ENCODE data around the gene SEZ6L. TPM values are rescaled to one million over a fixed set of nuclear protein-coding genes. Genes with fewer than 3 reads are reported as not detected.
A peak's percentile ranks its signal among the peaks of the same experiment; 100 is the strongest.

The SEZ6L gene
- total and polyA plus RNA-seq, 12 donors: 0.17 to 16.3 (median 3.9) TPM; not detected in 1

- intact Hi-C loops (cut with DNase I): no loop called here
- no peaks in the 10 kb centered on the region for H3K27me3 ChIP-seq
- DNase-seq: no peak
- H3K36me3 ChIP-seq (replicated peaks in 1 of 2): no peaks in the 10 kb centered on the region
- no peaks in the 10 kb centered on the region for H3K9me3 ChIP-seq (replicated peaks in 1 of 3)
- TF ChIP-seq POLR2A (IDR thresholded peaks at IDR 0.05): no peak
- no peak for TF ChIP-seq CTCF (IDR thresholded peaks at IDR 0.05)
- no peaks in the 10 kb centered on the region for H3K4me1 ChIP-seq (replicated peaks in 1 of 2)
- no peak overlapping the region for H3K4me3 ChIP-seq
- no peak overlapping the region for H3K27ac ChIP-seq
- WGBS, 4 donors: 72 to 78% (median 75%) methylated on average over 8 of the region's 8 CpGs
Measured at GRCh38 chr22:26210334-26210733, 41.1 kb downstream of the SEZ6L start.

DNA sequence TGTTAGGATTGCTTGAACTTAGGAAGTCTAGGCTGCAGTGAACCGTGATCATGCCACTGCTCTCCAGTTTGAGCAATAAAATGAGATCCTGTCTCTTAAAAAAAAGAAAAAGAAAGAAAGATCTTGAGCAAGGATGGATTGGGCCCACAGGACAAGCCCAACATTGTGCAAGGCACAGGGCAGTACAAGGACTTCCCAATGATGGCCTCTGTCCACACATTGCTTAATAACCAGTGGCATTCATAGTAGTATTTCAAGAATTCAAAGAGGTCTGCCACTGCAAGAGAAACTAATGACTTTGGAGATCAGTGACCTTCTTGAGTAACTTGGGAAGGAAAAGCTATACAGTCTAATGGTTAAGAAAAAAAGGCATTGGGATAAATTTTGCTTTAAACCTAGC is 44.6 kb downstream of the SEZ6L start:
- H3K9me3 ChIP-seq (replicated peaks in 1 of 3): no peaks in the 10 kb centered on the region
- intact Hi-C loops (cut with DNase I): no loop called here
- TF ChIP-seq CTCF (IDR thresholded peaks at IDR 0.05) (no peak), POLR2A (IDR thresholded peaks at IDR 0.05) (no peak)
- H3K4me1 ChIP-seq (replicated peaks in 1 of 2): no peaks in the 10 kb centered on the region
- H3K27me3 ChIP-seq: no peaks in the 10 kb centered on the region
- H3K4me3 ChIP-seq: no peak overlapping the region
- 61 to 75% (median 68%) methylated on average over 1 of the region's 1 CpG for WGBS, 4 donors
- H3K27ac ChIP-seq: no peak overlapping the region
- no peaks in the 10 kb centered on the region for H3K36me3 ChIP-seq (replicated peaks in 1 of 2)
- peak in 2 of 7 donors; percentile 22 to 64 for DNase-seq

DNA sequence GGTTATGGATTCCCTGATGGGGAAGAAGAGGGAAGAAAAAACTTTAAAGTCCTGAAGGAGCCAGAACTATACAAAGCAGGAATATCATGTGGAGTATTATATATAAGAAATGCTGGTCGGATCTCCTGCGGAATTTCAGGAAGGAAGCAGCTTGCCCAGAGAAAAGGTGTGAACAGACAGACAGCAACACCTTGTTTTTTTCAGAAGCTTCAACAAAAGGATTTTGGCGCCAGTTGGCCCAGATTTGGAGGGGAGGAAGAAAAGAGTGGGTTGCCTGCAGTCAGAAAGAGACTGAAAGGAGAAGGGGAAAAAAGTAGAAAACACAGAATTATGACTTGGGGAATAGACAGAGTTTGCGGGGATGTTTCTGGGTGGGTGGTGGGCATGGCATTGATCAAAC is 45.2 kb downstream of the SEZ6L start:
- H3K27ac ChIP-seq: no peak overlapping the region
- no peaks in the 10 kb centered on the region for H3K27me3 ChIP-seq
- no peaks in the 10 kb centered on the region for H3K4me1 ChIP-seq (replicated peaks in 1 of 2)
- DNase-seq: no peak
- TF ChIP-seq CTCF (IDR thresholded peaks at IDR 0.05): no peak
- TF ChIP-seq POLR2A (IDR thresholded peaks at IDR 0.05): no peak
- intact Hi-C loops (cut with DNase I): no loop called here
- no peaks in the 10 kb centered on the region for H3K36me3 ChIP-seq (replicated peaks in 1 of 2)
- no peaks in the 10 kb centered on the region for H3K9me3 ChIP-seq (replicated peaks in 1 of 3)
- WGBS, 4 donors: 72 to 83% (median 80%) methylated on average over 4 of the region's 4 CpGs
- H3K4me3 ChIP-seq: no peak overlapping the region

DNA sequence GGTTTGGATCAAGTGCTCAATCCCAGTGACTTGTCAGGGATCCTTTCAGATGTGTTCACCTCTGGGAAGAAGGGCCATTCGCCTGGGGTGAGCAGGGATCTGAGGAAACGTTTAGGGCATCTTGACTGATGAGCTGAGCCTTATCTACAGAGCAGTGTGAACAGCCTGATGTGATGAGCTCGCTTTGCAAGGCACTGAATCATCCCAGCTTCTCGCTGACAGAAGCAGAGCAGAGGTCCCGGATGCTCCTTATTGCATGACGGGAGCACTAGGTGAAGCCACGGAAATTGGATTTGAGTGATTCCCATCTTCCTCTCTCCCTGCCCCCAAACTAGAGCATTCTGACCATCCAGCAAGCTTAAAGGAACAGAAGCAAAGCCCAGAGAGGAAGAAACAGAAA is 46.5 kb downstream of the SEZ6L start:
- Histone ChIP-seq H3K36me3 (replicated peaks in 1 of 2) (no peaks in the 10 kb centered on the region), H3K4me1 (replicated peaks in 1 of 2) (no peaks in the 10 kb centered on the region), H3K27ac (no peak overlapping the region), H3K27me3 (no peaks in the 10 kb centered on the region), H3K4me3 (no peak overlapping the region), H3K9me3 (replicated peaks in 1 of 3) (no peaks in the 10 kb centered on the region)
- TF ChIP-seq CTCF (IDR thresholded peaks at IDR 0.05) (no peak), POLR2A (IDR thresholded peaks at IDR 0.05) (no peak)
- intact Hi-C loops (cut with DNase I): no loop called here
- WGBS, 4 donors: 8 to 33% (median 23%) methylated on average over 7 of the region's 7 CpGs
- peak in 3 of 7 donors; percentile 9 to 74 (median 23) for DNase-seq

Data from adrenal gland (tissue), 12 donors.